GM19438 (cell line): ENCODE measurements around the gene IDE.
"Not testable (repeated sequence)": the region's sequence is repeated elsewhere in the genome, so short reads cannot be mapped to it uniquely, and the experiment has no call there.

Experiments
- ATAC-seq: cut with Tn5 transposase; IDR thresholded peaks from one replicate; pipeline ENCODE4 v1.9.1; 2021; ENCODE audit warnings: low read depth; ENCODE audit not compliant: unreplicated experiment

Gene IDE

GRCh38 chr10:92502296-92502808 lies 71.5 kb downstream of the IDE start:
- no peak for ATAC-seq

- ATAC-seq: no peak
Observed at GRCh38 chr10:92493362-92493761, 80.5 kb downstream of the IDE start.

- ATAC-seq: no peak
Observed at GRCh38 chr10:92492748-92493240, 81.1 kb downstream of the IDE start.

GRCh38 chr10:92490387-92490786 lies 83.5 kb downstream of the IDE start:
- no peak for ATAC-seq

- no peak for ATAC-seq
Observed at GRCh38 chr10:92486637-92487036, 87.3 kb downstream of the IDE start.

- no peak for ATAC-seq
Observed at GRCh38 chr10:92483539-92483938, 90.4 kb downstream of the IDE start.

- no peak for ATAC-seq
Observed at GRCh38 chr10:92480413-92480812, 93.5 kb downstream of the IDE start.

- ATAC-seq: no peak
Observed at GRCh38 chr10:92479547-92479946, 94.3 kb downstream of the IDE start.

- no peak for ATAC-seq
Observed at GRCh38 chr10:92478536-92478935, 95.4 kb downstream of the IDE start.

- ATAC-seq: no peak
Observed at GRCh38 chr10:92475357-92475868, 98.5 kb downstream of the IDE start.

- no peak for ATAC-seq
Observed at GRCh38 chr10:92470026-92470425, 103.9 kb downstream of the IDE start.

GRCh38 chr10:92464364-92464763 lies 109.5 kb downstream of the IDE start:
- ATAC-seq: no peak

GRCh38 chr10:92463582-92463981 lies 110.3 kb downstream of the IDE start:
- no peak for ATAC-seq

- ATAC-seq: not testable (repeated sequence)
Observed at GRCh38 chr10:92454955-92455354, 118.9 kb downstream of the IDE start.

- ATAC-seq: no peak
Observed at GRCh38 chr10:92452313-92452712, 121.6 kb downstream of the IDE start.

- ATAC-seq: no peak
Observed at GRCh38 chr10:92451431-92451830, 122.5 kb downstream of the IDE start.

GRCh38 chr10:92450896-92451295 lies 123.0 kb downstream of the IDE start:
- no peak for ATAC-seq

GRCh38 chr10:92440578-92440977 lies 133.3 kb downstream of the IDE start:
- ATAC-seq: no peak

- no peak for ATAC-seq
Observed at GRCh38 chr10:92438220-92438619, 135.7 kb downstream of the IDE start.

GRCh38 chr10:92436611-92437010 lies 137.3 kb downstream of the IDE start:
- no peak for ATAC-seq

GRCh38 chr10:92436065-92436464 lies 137.8 kb downstream of the IDE start:
- not testable (repeated sequence) for ATAC-seq

GRCh38 chr10:92434385-92434784 lies 139.5 kb downstream of the IDE start:
- ATAC-seq: no peak

- no peak for ATAC-seq
Observed at GRCh38 chr10:92432596-92432995, 141.3 kb downstream of the IDE start.
